ENCODE data around the gene CR1.
"Not testable (repeated sequence)": the region's sequence is repeated elsewhere in the genome, so short reads cannot be mapped to it uniquely, and the experiment has no call there.

The CR1 gene

DNA sequence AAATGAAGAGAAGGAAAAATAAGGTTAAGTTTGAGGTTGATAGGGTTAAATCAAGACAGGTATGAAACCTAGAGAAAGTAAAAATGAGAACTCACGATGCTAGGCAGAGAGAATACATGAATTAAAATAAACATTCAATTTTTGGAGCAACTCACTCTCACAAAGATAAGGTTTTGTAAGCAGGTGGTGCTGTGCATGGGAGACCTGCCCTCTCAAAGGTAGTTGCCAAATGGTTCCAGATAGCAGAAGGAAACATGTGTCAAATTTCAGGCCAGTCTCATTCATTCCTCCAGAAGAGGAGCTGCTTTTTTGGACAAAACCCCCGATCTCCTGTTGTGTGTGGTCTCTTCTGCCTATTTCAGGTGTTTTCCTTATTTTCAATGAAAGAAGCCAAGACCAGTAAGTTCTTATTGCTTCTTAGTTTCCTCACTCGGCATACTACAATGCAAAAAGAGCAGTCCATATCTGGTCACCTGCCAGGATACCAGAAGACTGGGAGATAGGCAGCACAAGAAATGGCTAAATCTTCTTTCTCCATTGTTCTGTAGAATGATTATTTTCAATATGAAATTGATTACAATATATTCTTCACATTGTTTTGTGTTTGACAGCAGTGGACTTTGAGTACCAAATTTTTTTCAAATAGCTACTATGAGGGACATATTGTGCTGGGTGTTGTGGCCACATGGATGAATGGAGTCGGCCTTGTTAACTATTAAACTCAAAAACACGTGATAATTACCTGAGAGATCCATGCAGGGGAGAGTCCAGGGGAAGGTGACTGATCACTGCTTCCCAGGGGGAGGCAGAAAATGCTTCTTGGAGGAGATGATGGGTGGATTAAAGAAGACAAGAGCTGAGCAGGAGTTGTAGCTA is 152.6 kb downstream of the CR1 start:
- TF ChIP-seq Cebpa-rat (IDR thresholded peaks at IDR 0.05), result no peak
- peaks cover 0 to 13% (median 11%) of the 10 kb centered on the region in 11 experiments; a peak in 16 of 22 replicates for H3K9me3 ChIP-seq (replicated peaks in 1 of 11)
- no peaks in the 10 kb centered on the region for H3K4me1 ChIP-seq
- no peak overlapping the region for H3K27ac ChIP-seq
- H4K20me1 ChIP-seq, result no peaks in the 10 kb centered on the region
- H3K4me2 ChIP-seq, result no peak overlapping the region
- H3K27me3 ChIP-seq, result no peaks in the 10 kb centered on the region
- H3K9ac ChIP-seq, result no peak overlapping the region
- H3K4me3 ChIP-seq, result no peak overlapping the region
- H3K36me3 ChIP-seq, result no peaks in the 10 kb centered on the region

GRCh38 chr1:207649210-207649753 is 153.3 kb downstream of the CR1 start:
- no peak overlapping the region for H3K4me2 ChIP-seq
- no peak overlapping the region for H3K9ac ChIP-seq
- H3K27ac ChIP-seq, result no peak overlapping the region
- H3K4me1 ChIP-seq, result no peaks in the 10 kb centered on the region
- no peaks in the 10 kb centered on the region for H4K20me1 ChIP-seq
- no peaks in the 10 kb centered on the region for H3K36me3 ChIP-seq
- H3K27me3 ChIP-seq, result no peaks in the 10 kb centered on the region
- no peak overlapping the region for H3K4me3 ChIP-seq
- peaks cover 0 to 13% (median 11%) of the 10 kb centered on the region in 11 experiments; a peak in 16 of 22 replicates for H3K9me3 ChIP-seq (replicated peaks in 1 of 11)
- no peak for TF ChIP-seq Cebpa-rat (IDR thresholded peaks at IDR 0.05)

DNA sequence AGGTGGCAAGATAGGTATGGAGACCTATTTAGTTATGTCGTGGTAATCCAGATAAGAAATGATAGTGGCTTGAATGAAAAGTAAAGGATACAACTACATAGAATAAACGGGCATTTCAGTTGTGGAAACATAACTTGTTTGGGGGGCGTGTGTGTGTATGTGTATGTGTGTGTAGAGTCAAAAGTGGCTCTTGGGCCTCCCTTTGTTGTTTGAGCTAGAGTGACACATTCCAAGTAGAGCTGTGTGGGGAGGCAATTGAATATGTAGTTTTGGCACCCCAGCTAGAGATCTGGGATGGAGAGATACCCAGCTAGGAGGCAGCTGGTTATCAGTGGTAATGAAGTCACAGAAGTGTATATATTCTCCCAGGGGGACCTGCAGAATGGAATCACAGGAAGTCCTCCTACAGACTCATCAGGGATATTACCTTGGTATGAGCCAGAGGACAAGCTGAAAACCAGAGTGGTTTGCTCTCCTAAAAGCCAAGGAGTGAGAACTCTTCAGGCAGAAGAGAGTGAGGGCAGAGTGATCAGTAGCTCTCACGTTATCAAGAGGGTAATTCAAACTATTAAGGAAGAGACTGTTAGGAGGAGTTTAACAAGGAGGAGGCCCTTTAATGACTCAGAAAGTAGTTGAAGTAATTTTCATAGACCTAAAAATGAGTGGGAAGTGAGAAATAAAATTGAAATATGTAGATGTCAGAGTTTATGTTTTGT is 154.1 kb downstream of the CR1 start:
- Histone ChIP-seq H3K4me3 (no peak overlapping the region), H3K9ac (no peak overlapping the region), H3K9me3 (replicated peaks in 1 of 11) (peaks cover 0 to 10% (median 8%) of the 10 kb centered on the region in 11 experiments; a peak in 16 of 22 replicates), H3K36me3 (no peaks in the 10 kb centered on the region), H4K20me1 (no peaks in the 10 kb centered on the region), H3K27ac (no peak overlapping the region), H3K4me1 (no peaks in the 10 kb centered on the region), H3K27me3 (no peaks in the 10 kb centered on the region), H3K4me2 (no peak overlapping the region)
- TF ChIP-seq Cebpa-rat (IDR thresholded peaks at IDR 0.05), result no peak

DNA sequence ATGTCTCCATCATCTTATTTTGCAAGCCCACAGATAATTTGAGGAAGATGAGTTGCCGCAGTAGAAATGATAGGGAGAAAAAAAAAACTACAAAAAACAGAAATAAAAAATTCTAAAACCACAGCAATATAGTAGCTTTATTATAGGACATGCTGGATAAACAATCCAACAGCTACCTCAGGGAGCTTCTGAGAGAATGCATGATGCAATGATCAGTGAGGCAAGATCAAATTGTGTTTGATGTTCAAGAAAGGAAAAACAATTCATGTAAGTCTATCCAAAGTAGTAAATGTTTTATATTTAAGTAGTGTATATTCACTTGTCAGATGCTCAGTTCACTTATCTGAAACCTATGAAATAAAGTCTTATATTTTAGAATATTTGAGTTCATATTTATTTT is 155.6 kb downstream of the CR1 start:
- no peak overlapping the region for H3K27ac ChIP-seq
- H3K36me3 ChIP-seq, result no peaks in the 10 kb centered on the region
- no peaks in the 10 kb centered on the region for H3K4me1 ChIP-seq
- TF ChIP-seq Cebpa-rat (IDR thresholded peaks at IDR 0.05), result no peak
- H3K4me3 ChIP-seq, result no peak overlapping the region
- H3K27me3 ChIP-seq, result no peaks in the 10 kb centered on the region
- no peaks in the 10 kb centered on the region for H3K9me3 ChIP-seq (replicated peaks in 1 of 11)
- H3K4me2 ChIP-seq, result no peak overlapping the region
- H3K9ac ChIP-seq, result no peak overlapping the region
- H4K20me1 ChIP-seq, result no peaks in the 10 kb centered on the region

GRCh38 chr1:207654320-207654719 is 158.4 kb downstream of the CR1 start:
- Histone ChIP-seq H4K20me1 (no peaks in the 10 kb centered on the region), H3K9me3 (replicated peaks in 1 of 11) (no peaks in the 10 kb centered on the region), H3K27ac (no peak overlapping the region), H3K4me1 (no peaks in the 10 kb centered on the region), H3K9ac (no peak overlapping the region), H3K27me3 (no peaks in the 10 kb centered on the region), H3K36me3 (no peaks in the 10 kb centered on the region), H3K4me3 (no peak overlapping the region), H3K4me2 (no peak overlapping the region)
- no peak for TF ChIP-seq Cebpa-rat (IDR thresholded peaks at IDR 0.05)

DNA sequence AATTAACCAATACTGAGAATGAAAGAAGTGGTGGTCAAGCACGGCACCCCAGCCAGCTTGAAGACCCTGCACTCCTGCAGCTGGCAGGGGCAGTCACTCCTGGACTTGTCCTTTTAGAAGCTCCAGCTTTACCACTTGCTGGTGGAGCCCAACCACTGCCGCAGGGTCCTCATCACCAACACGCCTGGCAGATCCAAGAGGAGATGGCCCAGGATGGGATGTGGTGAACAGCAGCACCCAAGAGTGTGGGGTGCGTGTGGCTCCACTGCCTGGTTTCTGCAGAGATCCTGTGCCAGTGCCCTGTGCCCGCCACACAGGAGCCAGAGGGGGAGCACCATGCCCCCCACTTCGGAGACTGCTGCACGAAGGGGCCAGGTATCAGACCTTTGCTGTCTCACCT is 162.5 kb downstream of the CR1 start:
- Histone ChIP-seq H3K36me3 (no peaks in the 10 kb centered on the region), H3K9ac (no peak overlapping the region), H3K27ac (no peak overlapping the region), H3K9me3 (replicated peaks in 1 of 11) (0 out of 22 replicates have a peak, but pooled peaks cover 0 to 7% (median 0%) of the 10 kb centered on the region in 11 experiments), H3K27me3 (no peaks in the 10 kb centered on the region), H3K4me1 (no peaks in the 10 kb centered on the region), H3K4me3 (no peak overlapping the region), H4K20me1 (no peaks in the 10 kb centered on the region), H3K4me2 (no peak overlapping the region)
- no peak for TF ChIP-seq Cebpa-rat (IDR thresholded peaks at IDR 0.05)

- Histone ChIP-seq H3K27me3 (no peaks in the 10 kb centered on the region), H3K27ac (no peak overlapping the region), H3K36me3 (no peaks in the 10 kb centered on the region), H3K4me2 (no peak overlapping the region), H3K9ac (no peak overlapping the region), H3K9me3 (replicated peaks in 1 of 11) (0 out of 22 replicates have a peak, but pooled peaks cover 0 to 7% (median 0%) of the 10 kb centered on the region in 11 experiments), H3K4me3 (no peak overlapping the region), H3K4me1 (no peaks in the 10 kb centered on the region), H4K20me1 (no peaks in the 10 kb centered on the region)
- TF ChIP-seq Cebpa-rat (IDR thresholded peaks at IDR 0.05), result no peak
Measured at GRCh38 chr1:207658904-207659485, 163.0 kb downstream of the CR1 start.

DNA sequence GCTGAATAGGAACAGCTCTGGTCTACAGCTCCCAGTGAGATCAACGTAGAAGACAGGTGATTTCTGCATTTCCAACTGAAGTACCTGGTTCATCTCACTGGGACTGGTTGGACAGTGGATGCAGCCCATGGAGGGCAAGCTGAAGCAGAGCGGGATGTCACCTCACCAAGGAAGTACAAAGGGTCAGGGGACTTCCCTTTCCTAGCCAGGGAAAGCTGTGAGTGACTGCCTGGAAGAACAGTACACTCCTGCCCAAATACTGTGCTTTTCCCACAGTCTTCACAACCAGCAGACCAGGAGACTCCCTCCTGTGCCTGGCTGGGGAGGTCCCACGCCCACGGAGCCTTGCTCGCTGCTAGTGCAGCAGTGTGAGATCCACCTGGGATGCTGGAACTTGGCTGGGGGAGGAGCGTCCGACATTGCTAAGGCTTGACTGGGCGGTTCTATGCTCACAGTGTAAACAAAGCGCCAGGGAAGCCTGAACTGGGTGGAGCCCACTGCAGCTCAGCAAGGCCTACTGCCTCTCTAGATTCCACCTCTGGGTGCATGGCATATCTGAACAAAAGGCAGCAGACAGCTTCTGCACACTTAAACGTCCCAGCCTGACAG is 163.7 kb downstream of the CR1 start:
- no peak overlapping the region for H3K9ac ChIP-seq
- no peak for TF ChIP-seq Cebpa-rat (IDR thresholded peaks at IDR 0.05)
- H3K27me3 ChIP-seq, result no peaks in the 10 kb centered on the region
- no peaks in the 10 kb centered on the region for H3K4me1 ChIP-seq
- H3K9me3 ChIP-seq (replicated peaks in 1 of 11), result 0 out of 22 replicates have a peak, but pooled peaks cover 0 to 7% (median 0%) of the 10 kb centered on the region in 11 experiments
- no peak overlapping the region for H3K4me2 ChIP-seq
- no peak overlapping the region for H3K27ac ChIP-seq
- H3K36me3 ChIP-seq, result no peaks in the 10 kb centered on the region
- H3K4me3 ChIP-seq, result no peak overlapping the region
- no peaks in the 10 kb centered on the region for H4K20me1 ChIP-seq

DNA sequence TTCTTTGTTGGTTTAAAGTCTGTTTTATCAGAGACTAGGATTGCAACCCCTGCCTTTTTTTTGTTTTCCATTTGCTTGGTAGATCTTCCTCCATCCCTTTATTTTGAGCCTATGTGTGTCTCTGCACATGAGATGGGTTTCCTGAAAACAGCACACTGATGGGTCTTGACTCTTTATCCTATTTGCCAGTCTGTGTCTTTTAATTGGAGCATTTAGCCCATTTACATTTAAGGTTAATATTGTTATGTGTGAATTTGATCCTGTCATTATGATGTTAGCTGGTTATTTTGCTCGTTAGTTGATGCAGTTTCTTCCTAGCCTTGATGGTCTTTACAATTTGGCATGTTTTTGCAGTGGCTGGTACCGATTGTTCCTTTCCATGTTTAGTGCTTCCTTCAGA is 165.5 kb downstream of the CR1 start:
- H3K36me3 ChIP-seq; H3K27ac ChIP-seq; H3K27me3 ChIP-seq; H3K4me1 ChIP-seq; H4K20me1 ChIP-seq; H3K9me3 ChIP-seq (replicated peaks in 1 of 11); H3K4me2 ChIP-seq; H3K4me3 ChIP-seq; H3K9ac ChIP-seq: not testable (repeated sequence)
